Measurements from ENCODE around the gene CSTA. TPM values are rescaled to one million over a fixed set of nuclear protein-coding genes. Genes with fewer than 3 reads are reported as not detected.

Gene CSTA
- total RNA-seq, 2 donors from 2014 or later = 14.5 to 25.7 TPM

DNA sequence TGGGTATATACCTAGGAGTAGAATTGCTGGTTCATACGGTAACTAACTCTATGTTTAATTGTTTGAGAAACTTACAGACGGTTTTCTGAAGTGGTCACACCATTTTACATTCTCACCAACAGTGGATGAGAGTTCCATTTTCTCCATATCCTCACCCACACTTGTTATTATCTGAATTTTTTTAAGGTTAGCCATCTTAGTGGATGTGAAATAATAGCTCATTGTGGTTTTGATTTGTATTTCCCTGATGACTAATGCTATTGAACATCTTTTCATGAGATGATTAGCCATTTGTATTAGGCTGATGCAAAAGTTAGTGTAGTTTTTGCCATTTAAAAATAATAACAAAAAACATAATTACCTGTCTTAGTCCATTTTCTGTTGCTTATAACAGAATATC is 18.6 kb downstream of the CSTA start:
- TF ChIP-seq POLR2AphosphoS5 (IDR thresholded peaks at IDR 0.05) (no peak), POLR2A (IDR thresholded peaks at IDR 0.05) (no peak)
- TF ChIP-seq, protein P1, sequence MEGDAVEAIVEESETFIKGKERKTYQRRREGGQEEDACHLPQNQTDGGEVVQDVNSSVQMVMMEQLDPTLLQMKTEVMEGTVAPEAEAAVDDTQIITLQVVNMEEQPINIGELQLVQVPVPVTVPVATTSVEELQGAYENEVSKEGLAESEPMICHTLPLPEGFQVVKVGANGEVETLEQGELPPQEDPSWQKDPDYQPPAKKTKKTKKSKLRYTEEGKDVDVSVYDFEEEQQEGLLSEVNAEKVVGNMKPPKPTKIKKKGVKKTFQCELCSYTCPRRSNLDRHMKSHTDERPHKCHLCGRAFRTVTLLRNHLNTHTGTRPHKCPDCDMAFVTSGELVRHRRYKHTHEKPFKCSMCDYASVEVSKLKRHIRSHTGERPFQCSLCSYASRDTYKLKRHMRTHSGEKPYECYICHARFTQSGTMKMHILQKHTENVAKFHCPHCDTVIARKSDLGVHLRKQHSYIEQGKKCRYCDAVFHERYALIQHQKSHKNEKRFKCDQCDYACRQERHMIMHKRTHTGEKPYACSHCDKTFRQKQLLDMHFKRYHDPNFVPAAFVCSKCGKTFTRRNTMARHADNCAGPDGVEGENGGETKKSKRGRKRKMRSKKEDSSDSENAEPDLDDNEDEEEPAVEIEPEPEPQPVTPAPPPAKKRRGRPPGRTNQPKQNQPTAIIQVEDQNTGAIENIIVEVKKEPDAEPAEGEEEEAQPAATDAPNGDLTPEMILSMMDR (IDR thresholded peaks at IDR 0.05) = no peak
- intact Hi-C loops (cut with DNase I) = no loop called here
- no peak overlapping the region for H3K4me3 ChIP-seq
- no peaks in the 10 kb centered on the region for H3K36me3 ChIP-seq
- no peaks in the 10 kb centered on the region for H3K27me3 ChIP-seq (replicated peaks; ENCODE audit: insufficient read depth)
- H3K9me3 ChIP-seq = no peaks in the 10 kb centered on the region
- no peak for DNase-seq (ENCODE audit: low spot score)
- H3K27ac ChIP-seq = no peak overlapping the region
- H3K4me1 ChIP-seq (replicated peaks) = no peaks in the 10 kb centered on the region
- WGBS = 76% methylated on average over 2 of the region's 2 CpGs

DNA sequence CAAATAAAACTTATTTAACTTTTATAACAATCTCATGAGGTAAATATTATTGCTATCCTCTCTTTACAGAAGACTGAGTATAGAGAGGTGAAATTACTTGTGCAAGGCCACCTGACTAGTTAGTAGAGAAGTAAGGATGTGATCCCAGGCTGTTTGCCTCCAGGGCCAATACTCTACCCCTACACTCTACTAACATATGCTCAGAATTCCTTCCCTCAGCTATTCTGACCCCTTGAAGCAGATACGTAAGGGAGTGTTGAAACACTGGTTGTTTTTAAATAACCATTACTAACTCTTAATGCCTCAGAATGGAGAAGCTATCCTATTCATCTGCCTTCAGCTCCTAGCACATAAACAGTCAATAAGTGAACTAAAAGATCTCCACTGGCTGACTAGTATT is 24.1 kb downstream of the CSTA start:
- H3K9me3 ChIP-seq = no peaks in the 10 kb centered on the region
- no peak overlapping the region for H3K4me3 ChIP-seq
- H3K27me3 ChIP-seq (replicated peaks; ENCODE audit: insufficient read depth) = no peaks in the 10 kb centered on the region
- H3K27ac ChIP-seq = no peak overlapping the region
- TF ChIP-seq POLR2A (IDR thresholded peaks at IDR 0.05) (no peak), POLR2AphosphoS5 (IDR thresholded peaks at IDR 0.05) (no peak)
- TF ChIP-seq, protein P1 (IDR thresholded peaks at IDR 0.05) = no peak
- H3K36me3 ChIP-seq = no peaks in the 10 kb centered on the region
- intact Hi-C loops (cut with DNase I) = no loop called here
- no peaks in the 10 kb centered on the region for H3K4me1 ChIP-seq (replicated peaks)
- DNase-seq (ENCODE audit: low spot score) = no peak
- WGBS = 94% methylated on average over 1 of the region's 1 CpG

DNA sequence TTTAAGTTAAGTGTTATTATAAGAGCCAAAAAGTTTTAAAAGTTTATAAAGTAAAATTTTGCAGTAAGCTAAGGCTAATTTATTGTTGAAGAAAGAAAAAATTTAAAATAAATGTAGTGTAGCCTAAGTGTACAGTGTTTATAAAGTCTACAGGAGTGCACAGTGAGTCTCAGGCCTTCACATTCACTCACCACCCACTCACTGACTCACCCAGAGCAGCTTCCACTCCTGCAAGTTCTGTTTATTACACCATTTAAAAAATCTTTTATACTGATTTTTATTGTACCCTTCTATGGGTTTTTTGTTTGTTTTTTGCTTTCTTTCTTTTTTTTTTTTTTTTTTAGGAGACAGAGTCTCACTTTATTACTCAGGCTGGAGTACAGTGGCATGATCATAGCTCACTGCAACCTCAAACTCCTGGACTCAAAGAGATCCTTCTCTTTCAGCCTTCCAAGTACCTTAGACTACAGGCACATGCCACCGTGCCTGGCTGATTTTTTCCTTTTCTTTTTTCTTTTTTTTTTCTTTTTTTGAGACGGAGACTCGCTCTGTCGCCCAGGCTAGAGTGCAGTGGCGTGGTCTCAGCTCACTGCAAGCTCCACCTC is 25.9 kb downstream of the CSTA start:
- H3K4me1 ChIP-seq (replicated peaks) = no peaks in the 10 kb centered on the region
- no peak overlapping the region for H3K4me3 ChIP-seq
- no peaks in the 10 kb centered on the region for H3K27me3 ChIP-seq (replicated peaks; ENCODE audit: insufficient read depth)
- DNase-seq (ENCODE audit: low spot score) = no peak
- no peak overlapping the region for H3K27ac ChIP-seq
- intact Hi-C loops (cut with DNase I) = loop anchor here (10.0 kb wide), 1 partner anchor 86 kb away; no protein-coding TSS in a partner anchor
- 76% methylated on average over 5 of the region's 5 CpGs for WGBS
- no peaks in the 10 kb centered on the region for H3K9me3 ChIP-seq
- H3K36me3 ChIP-seq = no peaks in the 10 kb centered on the region
- TF ChIP-seq POLR2A (IDR thresholded peaks at IDR 0.05) = no peak
- no peak for TF ChIP-seq POLR2AphosphoS5 (IDR thresholded peaks at IDR 0.05)
- TF ChIP-seq, protein P1 (IDR thresholded peaks at IDR 0.05) = no peak

DNA sequence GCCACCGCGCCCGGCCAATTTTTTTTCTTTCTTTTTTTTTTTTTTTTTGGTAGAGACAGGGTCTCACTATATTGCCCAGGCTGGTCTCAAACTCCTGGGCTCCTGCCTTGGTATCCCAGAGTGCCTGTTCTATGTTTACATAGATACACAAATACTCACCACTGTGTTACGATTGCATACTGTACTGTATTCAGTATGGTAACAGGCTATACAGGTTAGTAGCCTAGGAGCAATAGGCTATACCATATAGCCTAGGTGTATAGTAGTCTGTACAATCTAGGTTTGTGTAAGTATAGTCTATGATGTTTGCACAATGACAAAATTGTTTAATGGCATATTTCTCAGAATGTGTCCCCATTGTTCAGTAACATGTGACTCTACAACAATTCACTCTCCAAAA is 26.6 kb downstream of the CSTA start:
- no peak for DNase-seq (ENCODE audit: low spot score)
- TF ChIP-seq POLR2AphosphoS5 (IDR thresholded peaks at IDR 0.05) (no peak), POLR2A (IDR thresholded peaks at IDR 0.05) (no peak)
- TF ChIP-seq, protein P1 (IDR thresholded peaks at IDR 0.05) = no peak
- Histone ChIP-seq H3K27ac (no peak overlapping the region), H3K4me3 (no peak overlapping the region), H3K36me3 (no peaks in the 10 kb centered on the region), H3K4me1 (replicated peaks) (no peaks in the 10 kb centered on the region), H3K9me3 (no peaks in the 10 kb centered on the region), H3K27me3 (replicated peaks; ENCODE audit: insufficient read depth) (no peaks in the 10 kb centered on the region)
- WGBS = 91% methylated on average over 4 of the region's 4 CpGs
- intact Hi-C loops (cut with DNase I) = loop anchor here (10.0 kb wide), 1 partner anchor 87 kb away; no protein-coding TSS in a partner anchor

DNA sequence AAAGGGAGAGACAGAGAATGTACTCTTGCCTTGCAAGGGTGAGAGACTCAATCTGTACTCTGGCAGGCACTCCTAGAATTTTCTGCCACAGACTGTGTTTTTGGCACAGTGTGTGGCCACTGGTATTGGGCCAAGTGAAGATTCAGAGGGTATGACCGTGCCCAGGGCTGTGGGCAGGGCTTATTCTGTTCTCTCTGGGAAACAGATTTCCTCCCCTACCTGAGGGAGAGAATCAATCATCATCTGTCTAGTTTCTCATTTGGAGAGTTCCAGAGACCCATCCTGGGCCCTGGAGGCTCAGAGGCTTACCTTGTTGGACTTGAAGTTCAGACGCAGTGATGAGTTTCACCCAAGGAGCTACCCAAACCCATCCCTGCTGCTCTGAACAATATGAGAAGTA is 28.2 kb downstream of the CSTA start:
- Histone ChIP-seq H3K27me3 (replicated peaks; ENCODE audit: insufficient read depth) (no peaks in the 10 kb centered on the region), H3K36me3 (no peaks in the 10 kb centered on the region), H3K27ac (no peak overlapping the region), H3K9me3 (no peaks in the 10 kb centered on the region), H3K4me3 (no peak overlapping the region), H3K4me1 (replicated peaks) (no peaks in the 10 kb centered on the region)
- TF ChIP-seq POLR2A (IDR thresholded peaks at IDR 0.05) (no peak), POLR2AphosphoS5 (IDR thresholded peaks at IDR 0.05) (no peak)
- TF ChIP-seq, protein P1 (IDR thresholded peaks at IDR 0.05) = no peak
- DNase-seq (ENCODE audit: low spot score) = no peak
- intact Hi-C loops (cut with DNase I) = loop anchor here (10.0 kb wide), 1 partner anchor 88 kb away; no protein-coding TSS in a partner anchor
- WGBS = 19% methylated on average over 2 of the region's 2 CpGs
